WTC11 (cell line): ENCODE data around the gene ERBB2. TPM values are rescaled to one million over a fixed set of nuclear protein-coding genes. Genes with fewer than 3 reads are reported as not detected.

Experiments used
- ATAC-seq: fragments of 200-7000 bp; cut with Tn5 transposase; 2 replicates; pipeline ENCODE4 v1.10.0; 2021; ENCODE audit warnings: mild to moderate bottlenecking, moderate library complexity
- CTCF ChIA-PET: fragments of 300-600 bp; sonication (Branson Sonifier 250); formaldehyde crosslinking; loops from one replicate; lab custom pipeline; 2021; ENCODE audit warnings: antibody characterized with exemption; lab: Charles Lee
- POLR2A ChIA-PET: fragments of 350-600 bp; sonication (Branson Sonifier 250); formaldehyde crosslinking; loops from one replicate; lab custom pipeline; 2021; ENCODE audit warnings: antibody characterized with exemption; lab: Charles Lee
- DNase-seq: peaks from one replicate; pipeline ENCODE4 v3.0.0; 2021; ENCODE audit warnings: low spot score
- H3K27ac Mint-ChIP-seq: 2 replicates; pipeline ENCODE4 v1.8.0; 2021; ENCODE audit warnings: mixed read lengths
- H3K27me3 Mint-ChIP-seq: 2 replicates; pipeline ENCODE4 v1.8.0; 2021; ENCODE audit warnings: low read depth, mild to moderate bottlenecking, moderate library complexity, mixed read lengths
- H3K36me3 Mint-ChIP-seq: 2 replicates; pipeline ENCODE4 v1.8.0; 2021; ENCODE audit warnings: mixed read lengths
- H3K4me1 Mint-ChIP-seq: 2 replicates; pipeline ENCODE4 v1.8.0; 2022; ENCODE audit warnings: mixed read lengths
- H3K4me3 Mint-ChIP-seq: 2 replicates; pipeline ENCODE4 v1.8.0; 2021; ENCODE audit warnings: mild to moderate bottlenecking, moderate library complexity, mixed read lengths
- H3K9me3 Mint-ChIP-seq: 2 replicates; pipeline ENCODE4 v1.8.0; 2021; ENCODE audit warnings: mixed read lengths
- AFF4 ChIP-seq: sonication (generic); formaldehyde crosslinking; IDR thresholded peaks from 2 replicates; pipeline ENCODE4 v1.8.1; 2023; ENCODE audit warnings: mild to moderate bottlenecking, missing genetic modification reagents, borderline replicate concordance
- E2F4 ChIP-seq: sonication (generic); formaldehyde crosslinking; IDR thresholded peaks from 2 replicates; pipeline ENCODE4 v1.8.1; 2022; ENCODE audit warnings: low read depth, mild to moderate bottlenecking, moderate library complexity, missing genetic modification reagents, borderline replicate concordance
- ESRRA ChIP-seq: sonication (generic); formaldehyde crosslinking; IDR thresholded peaks from 2 replicates; pipeline ENCODE4 v1.8.1; 2022; ENCODE audit warnings: mild to moderate bottlenecking, missing genetic modification reagents, borderline replicate concordance
- FOXJ3 ChIP-seq: sonication (generic); formaldehyde crosslinking; IDR thresholded peaks from 2 replicates; pipeline ENCODE4 v1.9.0; 2021; ENCODE audit warnings: missing genetic modification reagents, mild to moderate bottlenecking, borderline replicate concordance
- FOXP1 ChIP-seq: sonication (generic); formaldehyde crosslinking; IDR thresholded peaks from 2 replicates; pipeline ENCODE4 v1.8.0; 2022; ENCODE audit warnings: missing genetic modification reagents, mild to moderate bottlenecking, moderate library complexity, borderline replicate concordance
- FOXP4 ChIP-seq: sonication (generic); formaldehyde crosslinking; IDR thresholded peaks from 2 replicates; pipeline ENCODE4 v1.8.0; 2022; ENCODE audit warnings: mild to moderate bottlenecking, missing genetic modification reagents
- HMGXB4 ChIP-seq: sonication (generic); formaldehyde crosslinking; IDR thresholded peaks from 2 replicates; pipeline ENCODE4 v1.8.1; 2023; ENCODE audit warnings: mild to moderate bottlenecking, moderate library complexity, missing genetic modification reagents
- NR3C1 ChIP-seq: sonication (generic); formaldehyde crosslinking; conservative IDR thresholded peaks from 2 replicates; pipeline ENCODE4 v1.8.1; 2023; ENCODE audit warnings: low read depth, mild to moderate bottlenecking, missing genetic modification reagents
- OVOL2 ChIP-seq: fragments of 250-450 bp; sonication (Bioruptor Pico); IDR thresholded peaks from 2 replicates; pipeline ENCODE4 v1.9.0; 2021; ENCODE audit warnings: mild to moderate bottlenecking, borderline replicate concordance
- PRDM15 ChIP-seq: sonication (generic); formaldehyde crosslinking; IDR thresholded peaks from 2 replicates; pipeline ENCODE4 v1.8.0; 2022; ENCODE audit warnings: missing genetic modification reagents
- PREB ChIP-seq: sonication (generic); formaldehyde crosslinking; IDR thresholded peaks from 2 replicates; pipeline ENCODE4 v1.8.1; 2022; ENCODE audit warnings: mild to moderate bottlenecking, missing genetic modification reagents, moderate library complexity, borderline replicate concordance
- ZBTB43 ChIP-seq: sonication (generic); formaldehyde crosslinking; IDR thresholded peaks from 2 replicates; pipeline ENCODE4 v1.8.1; 2023; ENCODE audit warnings: mild to moderate bottlenecking, missing genetic modification reagents
- ZNF138 ChIP-seq: sonication (generic); formaldehyde crosslinking; conservative IDR thresholded peaks from 2 replicates; pipeline ENCODE4 v1.8.1; 2022; ENCODE audit warnings: mild to moderate bottlenecking, moderate library complexity, missing genetic modification reagents
- ZNF232 ChIP-seq: sonication (generic); formaldehyde crosslinking; IDR thresholded peaks from 2 replicates; pipeline ENCODE4 v1.8.0; 2022; ENCODE audit warnings: mild to moderate bottlenecking, missing genetic modification reagents
- ZNF416 ChIP-seq: fragments of 250-450 bp; sonication (Bioruptor Pico); IDR thresholded peaks from 2 replicates; pipeline ENCODE4 v1.9.0; 2021; ENCODE audit warnings: mild to moderate bottlenecking, inconsistent platforms
- ZNF532 ChIP-seq: fragments of 250-450 bp; sonication (Bioruptor Pico); IDR thresholded peaks from 2 replicates; pipeline ENCODE4 v1.9.0; 2021; ENCODE audit warnings: mild to moderate bottlenecking, borderline replicate concordance
- total RNA-seq: library from RNA; stranded (reverse); gene quantifications from 3 replicates; pipeline ENCODE4 v1.2.3, GENCODE V29; 2021

ERBB2 gene
- total RNA-seq, 1 experiment from 2014 or later = 209 TPM

- peak overlapping the region; percentile 91 for H3K4me3 Mint-ChIP-seq
- peaks cover 38% of the 10 kb centered on the region for H3K4me1 Mint-ChIP-seq
- peaks cover 16% of the 10 kb centered on the region for H3K36me3 Mint-ChIP-seq
- H3K27ac Mint-ChIP-seq = peak overlapping the region; percentile 98
- ATAC-seq (peak; percentile 3), DNase-seq (peak; percentile 36)
- H3K27me3 Mint-ChIP-seq = no peaks in the 10 kb centered on the region; the same call in 1 of the 2 replicates
- ChIA-PET CTCF (interaction anchor here (1.1 to 3.0 kb wide), 8 partner anchors 10 to 117 kb away, joined by 3 to 32 read pairs (median 4); partner anchors contain the start of genes ERBB2 and MIEN1), POLR2A (interaction anchor here (0.9 to 2.4 kb wide), 5 partner anchors 10 to 44 kb away, joined by 4 to 12 read pairs (median 7); partner anchors contain the start of genes ERBB2 and MIEN1)
- no peaks in the 10 kb centered on the region for H3K9me3 Mint-ChIP-seq
- TF ChIP-seq E2F4 (no peak), ZNF532 (no peak), ZNF138 (CRISPR knock-in tag) (no peak), FOXP4 (CRISPR knock-in tag) (no peak), PREB (CRISPR knock-in tag) (no peak), ESRRA (CRISPR knock-in tag) (no peak), ZNF416 (CRISPR knock-in tag) (no peak), HMGXB4 (CRISPR knock-in tag) (no peak), PRDM15 (CRISPR knock-in tag) (no peak), NR3C1 (CRISPR knock-in tag) (no peak), ZBTB43 (CRISPR knock-in tag) (no peak), AFF4 (CRISPR knock-in tag) (no peak), FOXP1 (CRISPR knock-in tag) (no peak), OVOL2 (CRISPR knock-in tag) (no peak), FOXJ3 (CRISPR knock-in tag) (no peak), ZNF232 (CRISPR knock-in tag) (no peak)
Measured at GRCh38 chr17:39739885-39740356, 40.1 kb downstream of the ERBB2 start.
